Left lobe of liver (tissue), 2 donors: ENCODE measurements around the gene EGFR. TPM values are rescaled to one million over a fixed set of nuclear protein-coding genes. Genes with fewer than 3 reads are reported as not detected.

Source experiments
- ATAC-seq: fragments of 200-7000 bp; cut with Tn5 transposase; one replicate; pipeline ENCODE4 v1.9.1; 2020; ENCODE audit warnings: mild to moderate bottlenecking, moderate library complexity
- DNase-seq: peaks from one replicate; pipeline ENCODE4 v3.0.0-alpha.2; 2020; ENCODE audit warnings: low spot score
- total RNA-seq: library from RNA; stranded (reverse); gene quantifications from one replicate; pipeline ENCODE4 v1.2.1, GENCODE V29; 2021
- donor health status: DM: no; HTN: no; CAD: no; lungs with moderate emphysema.
- donor health status: DM: no; HTN: yes; CAD: no.

EGFR gene
- total RNA-seq, 1 donor from 2014 or later: 90.5 TPM

DNA sequence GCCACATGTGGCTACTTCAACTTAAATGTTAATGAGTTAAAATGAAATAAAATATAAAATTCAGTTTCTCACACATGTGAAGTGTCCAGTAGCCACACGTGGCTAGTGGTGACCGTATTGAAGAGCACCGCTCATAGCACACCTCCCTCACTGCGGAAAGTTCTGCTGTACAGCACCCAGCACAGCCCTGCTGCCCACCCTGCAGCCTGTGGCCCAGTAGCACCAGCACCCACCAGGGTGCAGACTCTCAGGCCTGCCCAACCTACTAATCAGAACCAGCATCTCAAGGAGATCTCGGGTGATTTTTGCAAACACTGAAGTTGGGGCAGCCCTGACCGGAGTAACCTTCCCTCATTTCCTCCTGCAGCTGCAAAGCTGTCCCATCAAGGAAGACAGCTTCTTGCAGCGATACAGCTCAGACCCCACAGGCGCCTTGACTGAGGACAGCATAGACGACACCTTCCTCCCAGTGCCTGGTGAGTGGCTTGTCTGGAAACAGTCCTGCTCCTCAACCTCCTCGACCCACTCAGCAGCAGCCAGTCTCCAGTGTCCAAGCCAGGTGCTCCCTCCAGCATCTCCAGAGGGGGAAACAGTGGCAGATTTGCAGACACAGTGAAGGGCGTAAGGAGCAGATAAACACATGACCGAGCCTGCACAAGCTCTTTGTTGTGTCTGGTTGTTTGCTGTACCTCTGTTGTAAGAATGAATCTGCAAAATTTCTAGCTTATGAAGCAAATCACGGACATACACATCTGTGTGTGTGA lies 183.5 kb downstream of the EGFR start:
- DNase-seq: no peak
- peak; percentile 28 for ATAC-seq

DNA sequence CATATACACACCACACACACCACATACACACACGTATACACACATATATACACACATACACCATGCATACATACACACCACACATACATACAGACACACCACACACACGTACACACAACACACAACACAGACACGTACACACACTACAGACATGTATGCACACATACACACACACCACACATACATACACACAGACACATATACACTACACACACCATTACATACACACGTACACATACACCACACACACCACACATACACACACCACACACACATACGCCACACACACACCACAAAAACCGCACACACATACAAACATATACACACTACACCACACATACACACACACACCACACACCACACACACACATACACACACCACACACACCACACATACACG lies 184.5 kb downstream of the EGFR start:
- DNase-seq (no peak), ATAC-seq (no peak)

DNA sequence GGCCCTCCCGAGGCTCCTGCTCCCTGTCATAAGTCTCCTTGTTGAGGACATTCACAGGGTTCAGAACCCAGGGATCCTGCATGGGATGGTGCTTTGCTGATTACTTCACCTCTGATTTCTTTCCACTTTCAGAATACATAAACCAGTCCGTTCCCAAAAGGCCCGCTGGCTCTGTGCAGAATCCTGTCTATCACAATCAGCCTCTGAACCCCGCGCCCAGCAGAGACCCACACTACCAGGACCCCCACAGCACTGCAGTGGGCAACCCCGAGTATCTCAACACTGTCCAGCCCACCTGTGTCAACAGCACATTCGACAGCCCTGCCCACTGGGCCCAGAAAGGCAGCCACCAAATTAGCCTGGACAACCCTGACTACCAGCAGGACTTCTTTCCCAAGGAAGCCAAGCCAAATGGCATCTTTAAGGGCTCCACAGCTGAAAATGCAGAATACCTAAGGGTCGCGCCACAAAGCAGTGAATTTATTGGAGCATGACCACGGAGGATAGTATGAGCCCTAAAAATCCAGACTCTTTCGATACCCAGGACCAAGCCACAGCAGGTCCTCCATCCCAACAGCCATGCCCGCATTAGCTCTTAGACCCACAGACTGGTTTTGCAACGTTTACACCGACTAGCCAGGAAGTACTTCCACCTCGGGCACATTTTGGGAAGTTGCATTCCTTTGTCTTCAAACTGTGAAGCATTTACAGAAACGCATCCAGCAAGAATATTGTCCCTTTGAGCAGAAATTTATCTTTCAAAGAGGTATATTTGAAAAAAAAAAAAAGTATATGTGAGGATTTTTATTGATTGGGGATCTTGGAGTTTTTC lies 186.5 kb downstream of the EGFR start:
- DNase-seq (no peak), ATAC-seq (no peak)

GRCh38 chr7:55206235-55207029 lies 187.6 kb downstream of the EGFR start:
- ATAC-seq: no peak
- DNase-seq: no peak

DNA sequence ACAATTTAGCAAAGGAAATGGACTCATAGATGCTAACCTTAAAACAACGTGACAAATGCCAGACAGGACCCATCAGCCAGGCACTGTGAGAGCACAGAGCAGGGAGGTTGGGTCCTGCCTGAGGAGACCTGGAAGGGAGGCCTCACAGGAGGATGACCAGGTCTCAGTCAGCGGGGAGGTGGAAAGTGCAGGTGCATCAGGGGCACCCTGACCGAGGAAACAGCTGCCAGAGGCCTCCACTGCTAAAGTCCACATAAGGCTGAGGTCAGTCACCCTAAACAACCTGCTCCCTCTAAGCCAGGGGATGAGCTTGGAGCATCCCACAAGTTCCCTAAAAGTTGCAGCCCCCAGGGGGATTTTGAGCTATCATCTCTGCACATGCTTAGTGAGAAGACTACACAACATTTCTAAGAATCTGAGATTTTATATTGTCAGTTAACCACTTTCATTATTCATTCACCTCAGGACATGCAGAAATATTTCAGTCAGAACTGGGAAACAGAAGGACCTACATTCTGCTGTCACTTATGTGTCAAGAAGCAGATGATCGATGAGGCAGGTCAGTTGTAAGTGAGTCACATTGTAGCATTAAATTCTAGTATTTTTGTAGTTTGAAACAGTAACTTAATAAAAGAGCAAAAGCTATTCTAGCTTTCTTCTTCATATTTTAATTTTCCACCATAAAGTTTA lies 188.8 kb downstream of the EGFR start:
- DNase-seq (no peak), ATAC-seq (peak; percentile 64)

DNA sequence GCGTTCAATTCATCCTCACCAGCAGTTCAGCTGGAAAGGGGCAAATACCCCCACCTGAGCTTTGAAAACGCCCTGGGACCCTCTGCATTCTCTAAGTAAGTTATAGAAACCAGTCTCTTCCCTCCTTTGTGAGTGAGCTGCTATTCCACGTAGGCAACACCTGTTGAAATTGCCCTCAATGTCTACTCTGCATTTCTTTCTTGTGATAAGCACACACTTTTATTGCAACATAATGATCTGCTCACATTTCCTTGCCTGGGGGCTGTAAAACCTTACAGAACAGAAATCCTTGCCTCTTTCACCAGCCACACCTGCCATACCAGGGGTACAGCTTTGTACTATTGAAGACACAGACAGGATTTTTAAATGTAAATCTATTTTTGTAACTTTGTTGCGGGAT lies 190.5 kb downstream of the EGFR start:
- DNase-seq (no peak), ATAC-seq (no peak)

GRCh38 chr7:55210176-55210575 lies 191.4 kb downstream of the EGFR start:
- no peak for ATAC-seq
- no peak for DNase-seq

- DNase-seq: no peak
Measured at GRCh38 chr7:55210716-55211115, 191.9 kb downstream of the EGFR start.

DNA sequence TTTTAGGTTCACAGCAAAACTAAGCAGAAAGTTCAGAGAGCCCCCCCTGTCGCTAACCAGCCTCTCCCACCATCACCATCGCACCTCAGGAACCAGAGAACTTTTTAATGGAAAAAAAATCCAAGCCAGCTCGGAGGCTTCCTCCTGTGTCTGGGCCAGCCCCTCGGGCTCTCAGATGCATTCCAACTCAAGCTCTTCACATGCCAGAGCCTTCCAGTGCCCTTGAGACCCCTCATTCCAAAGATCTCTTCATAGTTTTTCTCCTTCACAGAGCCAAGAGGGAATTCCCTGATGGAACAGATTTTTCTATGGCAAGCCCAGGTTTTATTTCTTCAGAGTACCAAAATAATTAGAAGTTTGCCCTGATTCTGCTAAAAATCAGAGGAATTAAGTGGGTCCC lies 192.9 kb downstream of the EGFR start:
- ATAC-seq (no peak), DNase-seq (no peak)

More at GRCh38 chr7:55210716-55211115, 191.9 kb downstream of the EGFR start:
- no peak for ATAC-seq

DNA sequence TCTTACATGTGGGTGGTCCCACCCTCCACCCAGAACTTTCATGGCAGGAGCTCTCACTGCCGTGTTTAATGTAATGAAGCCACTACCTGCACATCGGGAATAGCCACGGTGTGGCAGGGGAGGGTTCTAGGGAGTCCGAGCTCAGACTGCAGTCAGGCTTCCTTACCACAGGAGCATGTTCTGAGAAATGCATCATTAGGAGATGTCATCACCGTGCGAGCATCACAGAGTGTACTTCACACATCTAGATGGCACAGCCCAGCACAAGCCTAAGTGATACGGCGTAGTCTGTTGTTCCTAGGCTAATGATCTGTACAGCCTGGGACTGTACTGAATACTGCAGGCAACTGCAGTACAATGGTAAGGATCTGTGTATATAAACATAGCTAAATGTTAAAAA lies 193.4 kb downstream of the EGFR start:
- DNase-seq (no peak), ATAC-seq (peak; percentile 25)

DNA sequence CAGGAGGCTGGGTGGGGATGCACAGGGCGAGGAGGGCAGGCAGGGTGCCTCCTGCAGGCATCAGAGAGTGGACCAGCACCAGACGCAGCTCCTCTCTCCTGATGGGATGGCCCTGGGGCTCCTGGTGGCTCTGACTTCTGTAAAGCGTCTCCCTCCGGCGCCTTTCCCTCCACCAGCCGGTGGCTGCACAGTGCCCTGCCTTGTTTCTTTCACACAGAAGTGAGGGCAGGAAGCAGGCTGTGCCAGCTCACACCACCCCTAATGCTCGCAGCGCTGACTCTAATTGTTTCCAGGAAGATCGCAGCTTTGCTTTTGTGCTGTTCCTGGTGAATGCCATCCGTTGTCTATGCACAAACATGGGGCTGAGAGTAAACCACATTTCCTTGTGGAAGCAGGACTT lies 194.0 kb downstream of the EGFR start:
- DNase-seq: no peak
- peak; percentile 52 for ATAC-seq

DNA sequence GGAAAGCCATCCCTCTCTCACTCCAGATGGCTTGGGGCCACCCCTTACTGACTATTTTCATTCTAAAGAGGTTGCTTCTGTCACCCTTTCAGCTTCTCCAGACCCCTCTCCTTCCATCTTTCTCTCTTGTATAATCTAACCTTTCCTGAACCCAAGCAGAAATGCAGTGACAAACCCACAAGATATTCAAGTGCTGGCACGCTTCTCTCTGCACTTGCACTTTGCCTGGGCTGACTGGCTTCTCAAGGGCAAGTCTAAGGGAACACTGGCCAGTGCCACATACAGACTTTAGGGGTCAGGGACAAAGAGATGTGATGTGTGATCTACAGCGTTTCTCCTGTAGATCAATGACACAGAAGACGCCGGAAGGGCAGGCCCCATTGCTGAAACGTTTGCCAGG lies 195.9 kb downstream of the EGFR start:
- peak; percentile 11 for ATAC-seq
- no peak for DNase-seq

DNA sequence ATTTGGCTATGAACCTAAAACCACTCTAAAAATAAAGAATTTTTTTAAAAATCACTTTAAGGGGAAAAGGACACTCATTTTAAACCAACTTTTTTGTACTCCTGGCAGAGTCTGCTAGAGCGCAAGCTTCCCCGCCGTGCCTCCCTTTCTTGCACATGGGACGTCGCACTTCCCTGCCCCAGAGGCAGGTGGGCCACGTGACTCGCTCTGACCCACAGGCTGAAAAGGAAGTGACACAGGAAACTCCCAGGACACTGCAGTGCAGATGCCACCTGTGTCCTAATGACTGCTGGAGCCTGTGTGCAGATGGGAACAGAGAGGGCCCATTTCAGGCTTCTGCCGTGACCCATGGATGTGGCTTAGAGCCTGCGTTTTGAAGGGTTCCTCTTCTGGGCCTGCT lies 204.2 kb downstream of the EGFR start:
- DNase-seq (no peak), ATAC-seq (no peak)

DNA sequence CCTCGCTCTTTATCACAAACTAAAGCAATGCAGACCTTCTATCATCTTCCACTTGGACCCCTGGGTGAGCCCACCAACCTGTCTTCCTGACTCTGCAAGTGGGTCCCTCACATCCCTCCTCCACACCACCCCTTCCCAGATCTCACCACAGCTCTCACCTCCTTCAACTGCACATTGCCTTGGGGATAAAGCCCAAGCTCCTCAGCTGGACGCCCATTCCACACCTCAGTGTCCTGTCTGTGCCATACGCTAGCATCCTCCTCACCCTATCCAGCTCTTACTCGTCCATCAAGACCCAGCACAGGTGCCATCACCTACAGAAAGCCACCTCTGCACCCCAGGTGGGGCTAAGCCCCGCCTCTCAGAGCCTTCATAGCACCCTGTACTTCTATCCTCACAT lies 205.3 kb downstream of the EGFR start:
- DNase-seq (no peak), ATAC-seq (no peak)

DNA sequence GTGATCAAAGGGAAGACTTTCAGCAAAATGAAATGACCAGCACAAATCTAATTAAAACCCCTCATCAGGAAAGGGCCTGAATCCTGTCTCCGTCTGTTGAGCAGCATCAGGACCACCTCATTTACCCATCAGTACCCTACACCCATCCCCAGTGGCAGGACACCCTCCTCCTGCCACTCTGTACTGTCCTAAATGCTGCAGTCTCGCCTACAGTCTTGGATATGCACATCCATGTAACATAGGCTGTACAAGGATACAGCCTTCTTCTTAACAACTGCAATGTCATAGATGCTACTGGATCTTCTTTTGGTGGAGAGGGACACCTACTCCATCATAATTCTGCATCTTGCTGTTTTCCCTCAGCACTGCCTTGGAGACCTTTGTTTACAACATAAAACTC lies 206.0 kb downstream of the EGFR start:
- no peak for ATAC-seq
- no peak for DNase-seq

DNA sequence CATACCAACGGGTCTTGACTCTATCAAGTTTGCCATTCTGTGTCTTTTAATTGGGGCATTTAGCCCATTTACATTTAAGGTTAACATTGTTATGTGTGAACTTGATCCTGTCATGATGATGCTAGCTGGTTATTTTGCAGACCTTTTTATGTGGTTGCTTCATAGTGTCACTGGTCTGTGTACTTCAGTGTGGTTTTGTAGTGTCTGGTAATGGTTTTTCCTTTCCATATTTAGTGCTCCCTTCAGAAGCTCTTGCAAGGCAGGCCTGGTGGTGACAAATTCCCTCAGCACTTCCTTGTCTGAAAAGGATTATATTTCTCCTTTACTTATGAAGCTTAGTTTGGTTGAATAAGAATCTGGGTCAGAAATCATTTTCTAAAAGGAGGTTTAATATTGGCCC lies 211.2 kb downstream of the EGFR start:
- DNase-seq (no peak), ATAC-seq (no peak)

GRCh38 chr7:55231736-55232280 lies 213.0 kb downstream of the EGFR start:
- ATAC-seq (no peak), DNase-seq (no peak)

DNA sequence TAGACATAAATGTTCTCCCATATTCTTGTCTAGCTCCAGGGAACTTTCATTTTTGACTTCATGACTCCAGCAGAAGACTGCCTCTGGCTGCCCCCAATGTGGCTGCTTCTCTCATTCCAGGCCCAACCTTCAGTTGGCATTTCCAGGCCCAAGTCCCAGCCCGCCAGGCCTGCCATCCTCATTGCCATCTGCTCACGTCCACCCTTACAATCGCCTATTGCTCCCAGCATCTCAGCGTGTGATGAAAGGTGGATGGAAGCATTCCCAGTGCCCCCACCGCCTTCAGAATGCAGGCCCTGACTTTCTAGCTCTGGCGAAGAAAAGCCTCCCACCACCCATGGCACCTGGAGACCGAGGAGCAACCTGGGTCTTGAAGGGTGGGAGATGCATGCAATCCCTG lies 214.2 kb downstream of the EGFR start:
- DNase-seq: no peak
- ATAC-seq: no peak

DNA sequence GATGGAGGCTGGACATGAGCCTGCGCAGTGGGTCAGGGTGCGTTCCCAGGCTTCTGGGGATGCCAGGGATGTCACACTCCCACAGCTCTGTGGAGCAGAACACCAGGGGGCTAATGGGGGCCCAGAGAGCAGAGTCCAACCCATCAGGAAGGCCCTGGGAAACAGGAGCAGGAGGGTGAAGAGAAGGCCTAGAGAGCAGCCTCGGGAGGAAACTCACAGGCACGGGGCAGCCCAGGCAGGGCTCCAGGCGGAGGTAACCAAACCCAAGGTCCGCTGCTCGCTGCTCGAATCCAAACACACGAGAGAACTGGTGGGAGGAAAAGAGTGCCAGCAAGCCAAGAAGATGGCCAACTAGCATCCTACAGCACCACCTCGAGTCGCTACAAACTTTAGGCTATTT lies 215.6 kb downstream of the EGFR start:
- ATAC-seq (no peak), DNase-seq (no peak)

GRCh38 chr7:55235115-55235514 lies 216.3 kb downstream of the EGFR start:
- DNase-seq (no peak), ATAC-seq (no peak)

GRCh38 chr7:55235801-55236200 lies 217.0 kb downstream of the EGFR start:
- no peak for ATAC-seq
- DNase-seq: no peak
